ENCODE results near the gene ECI1.

Gene ECI1

GRCh38 chr16:2275476-2276367 lies 24.3 kb upstream of the ECI1 start:
- no peak for DNase-seq (ENCODE audit: low read depth, low spot score)
- no peak overlapping the region for H3K4me3 ChIP-seq (ENCODE audit: low read depth, low read length)
- in situ Hi-C loops (cut with HindIII; ENCODE audit: low sequenced_read_pairs) = no loop called here
- no peak for TF ChIP-seq CTCF (IDR thresholded peaks at IDR 0.05; ENCODE audit: low read depth, low read length)

DNA sequence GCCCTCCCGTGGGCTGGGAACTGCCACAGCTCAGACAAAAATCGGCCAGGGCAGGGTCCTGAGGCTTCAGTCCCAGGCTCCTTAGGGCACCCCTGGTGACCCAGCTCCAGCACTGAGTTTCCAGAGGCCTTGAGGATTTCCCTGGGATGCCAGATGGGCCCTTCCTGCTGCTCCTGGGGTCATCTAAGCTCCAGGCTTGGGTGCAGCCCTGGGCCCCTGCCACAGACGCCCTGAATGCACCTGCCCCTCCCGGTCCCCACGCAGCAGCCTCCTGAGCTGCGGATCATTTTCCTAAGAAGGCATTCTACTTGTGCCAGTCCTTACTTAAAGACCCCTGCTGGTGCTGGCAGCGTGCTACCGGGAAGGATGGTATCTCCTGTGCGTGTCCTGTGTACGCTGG lies 22.5 kb upstream of the ECI1 start:
- H3K4me3 ChIP-seq (ENCODE audit: low read depth, low read length) = no peak overlapping the region
- DNase-seq (ENCODE audit: low read depth, low spot score) = no peak
- in situ Hi-C loops (cut with HindIII; ENCODE audit: low sequenced_read_pairs) = no loop called here
- TF ChIP-seq CTCF (IDR thresholded peaks at IDR 0.05; ENCODE audit: low read depth, low read length) = no peak

GRCh38 chr16:2273484-2273883 lies 22.1 kb upstream of the ECI1 start:
- TF ChIP-seq CTCF (IDR thresholded peaks at IDR 0.05; ENCODE audit: low read depth, low read length) = no peak
- in situ Hi-C loops (cut with HindIII; ENCODE audit: low sequenced_read_pairs) = no loop called here
- H3K4me3 ChIP-seq (ENCODE audit: low read depth, low read length) = no peak overlapping the region
- DNase-seq (ENCODE audit: low read depth, low spot score) = no peak

DNA sequence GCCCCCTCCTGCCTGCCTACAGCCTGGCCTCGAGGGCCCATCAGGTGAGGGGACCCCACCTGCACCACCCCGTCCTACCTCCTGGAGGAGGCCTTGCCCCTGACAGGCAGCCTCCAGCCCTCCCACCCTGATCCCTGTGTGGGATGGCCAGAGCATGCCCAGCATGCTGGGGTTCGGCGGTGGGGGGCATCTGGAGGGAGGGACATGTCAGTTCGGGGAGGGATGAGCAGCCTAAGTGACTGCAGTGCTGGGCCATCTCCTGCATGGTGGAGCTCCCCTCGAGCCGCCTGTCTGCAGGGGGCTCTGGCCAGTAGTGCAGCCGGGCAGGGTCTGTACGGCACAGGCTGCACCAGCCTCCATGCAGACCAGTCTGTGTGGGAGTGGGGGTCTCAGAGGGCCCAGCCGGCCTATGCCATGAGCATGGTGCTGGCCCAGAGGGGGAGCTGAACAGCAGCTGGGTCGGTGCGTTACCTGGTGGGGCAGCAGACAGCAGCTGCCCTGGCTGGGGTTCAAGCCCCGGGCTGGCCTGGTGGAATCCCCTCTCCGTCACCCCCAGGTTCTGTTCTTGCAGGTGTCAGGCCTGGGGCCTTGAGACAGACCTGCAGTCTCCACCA lies 20.6 kb upstream of the ECI1 start:
- no peak for DNase-seq (ENCODE audit: low read depth, low spot score)
- no peak for TF ChIP-seq CTCF (IDR thresholded peaks at IDR 0.05; ENCODE audit: low read depth, low read length)
- in situ Hi-C loops (cut with HindIII; ENCODE audit: low sequenced_read_pairs) = no loop called here

GRCh38 chr16:2270588-2271470 lies 19.4 kb upstream of the ECI1 start:
- no peak for TF ChIP-seq CTCF (IDR thresholded peaks at IDR 0.05; ENCODE audit: low read depth, low read length)

More for the DNA sequence above, 20.6 kb upstream of the ECI1 start:
- no peak overlapping the region for H3K4me3 ChIP-seq (ENCODE audit: low read depth, low read length)

GRCh38 chr16:2270070-2270462 lies 18.7 kb upstream of the ECI1 start:
- H3K4me3 ChIP-seq (ENCODE audit: low read depth, low read length) = no peak overlapping the region
- in situ Hi-C loops (cut with HindIII; ENCODE audit: low sequenced_read_pairs) = no loop called here
- no peak for DNase-seq (ENCODE audit: low read depth, low spot score)
- no peak for TF ChIP-seq CTCF (IDR thresholded peaks at IDR 0.05; ENCODE audit: low read depth, low read length)

More at GRCh38 chr16:2270588-2271470, 19.4 kb upstream of the ECI1 start:
- in situ Hi-C loops (cut with HindIII; ENCODE audit: low sequenced_read_pairs) = no loop called here
- no peak overlapping the region for H3K4me3 ChIP-seq (ENCODE audit: low read depth, low read length)
- no peak for DNase-seq (ENCODE audit: low read depth, low spot score)

Measured in astrocyte of the spinal cord (primary cell).